Dendritic cell treated with granulocyte-macrophage colony-stimulating factor and Interleukin-4, amounts not matched to agents 40 ng/mL and 50 ng/mL, for 4 days (primary cell): ENCODE data around the gene CYB5A.
"Not testable (repeated sequence)": the region's sequence is repeated elsewhere in the genome, so short reads cannot be mapped to it uniquely, and the experiment has no call there.

ENCODE experiments used
- H3K27ac Mint-ChIP-seq: one replicate; pipeline ENCODE4 v1.8.0; 2022; ENCODE audit warnings: mild to moderate bottlenecking, mixed read lengths
- H3K27me3 Mint-ChIP-seq: one replicate; pipeline ENCODE4 v1.8.0; 2022; ENCODE audit warnings: mild to moderate bottlenecking, mixed read lengths
- H3K36me3 Mint-ChIP-seq: one replicate; pipeline ENCODE4 v1.8.0; 2022; ENCODE audit warnings: low read depth, mixed read lengths
- H3K4me1 Mint-ChIP-seq: one replicate; pipeline ENCODE4 v1.8.0; 2022; ENCODE audit warnings: low read depth, mixed read lengths
- H3K4me3 Mint-ChIP-seq: one replicate; pipeline ENCODE4 v1.8.0; 2022; ENCODE audit warnings: mild to moderate bottlenecking, moderate library complexity, mixed read lengths
- H3K9me3 Mint-ChIP-seq: one replicate; pipeline ENCODE4 v1.8.0; 2022; ENCODE audit warnings: mixed read lengths
- intact Hi-C: fragments of 100-400 bp; cut with micrococcal nuclease; formaldehyde crosslinking; loops from one replicate; pipeline ENCODE4 v1.15.0; 2022

CYB5A gene, protein sequence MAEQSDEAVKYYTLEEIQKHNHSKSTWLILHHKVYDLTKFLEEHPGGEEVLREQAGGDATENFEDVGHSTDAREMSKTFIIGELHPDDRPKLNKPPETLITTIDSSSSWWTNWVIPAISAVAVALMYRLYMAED

DNA sequence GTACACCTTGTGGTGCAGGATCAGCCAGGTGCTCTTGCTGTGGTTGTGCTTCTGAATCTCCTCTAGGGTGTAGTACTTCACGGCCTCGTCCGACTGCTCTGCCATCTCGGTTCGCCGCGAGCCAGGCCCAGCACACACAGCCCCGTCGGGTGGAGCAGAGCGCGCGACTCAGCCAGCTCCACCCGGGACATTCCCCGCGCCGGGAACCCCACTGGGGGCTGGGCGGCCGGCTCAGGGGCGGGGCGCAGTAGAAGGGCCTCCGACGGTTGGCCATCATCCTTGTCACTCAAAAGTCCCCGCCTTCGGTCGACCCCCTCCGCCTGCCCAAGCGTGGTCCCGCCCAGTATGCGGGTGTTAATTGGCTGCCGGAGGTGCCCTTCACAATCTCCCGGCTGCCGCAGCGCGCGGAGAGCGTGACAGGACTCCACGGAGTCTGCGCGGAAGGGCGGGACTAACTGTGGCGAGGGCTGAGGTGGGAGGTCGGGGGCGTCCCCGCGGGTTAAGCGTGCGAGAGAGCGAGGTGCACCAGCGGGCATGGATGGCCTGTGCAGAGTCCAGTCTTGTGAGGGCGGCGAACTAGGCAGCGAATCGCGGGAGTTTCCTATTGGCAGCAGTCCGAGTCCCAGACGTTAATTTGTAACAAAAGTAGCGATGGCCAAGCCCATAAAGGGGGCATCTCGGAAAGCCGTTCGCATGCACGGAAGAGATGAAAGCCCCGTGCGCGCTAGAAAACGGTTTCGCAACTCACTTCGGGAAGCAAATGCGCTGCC, at the start of gene CYB5A:
CYB5A (minus strand) TSS at position 193 of the 770 bp plus-strand sequence; CDS start at position 105, 88 bp downstream.
- peaks cover 5% of the 10 kb centered on the region for H3K27me3 Mint-ChIP-seq
- peaks cover 23% of the 10 kb centered on the region for H3K4me1 Mint-ChIP-seq
- H3K9me3 Mint-ChIP-seq, result no peaks in the 10 kb centered on the region
- H3K27ac Mint-ChIP-seq, result peak within 1 kb of the TSS; percentile 87
- intact Hi-C loops, result loop anchor here (2.0 kb wide), 1 partner anchor 143 kb away; the partner anchor contains the start of gene TIMM21
- H3K36me3 Mint-ChIP-seq, result peaks cover 10% of the 10 kb centered on the region
- H3K4me3 Mint-ChIP-seq, result peak within 1 kb of the TSS; percentile 98

DNA sequence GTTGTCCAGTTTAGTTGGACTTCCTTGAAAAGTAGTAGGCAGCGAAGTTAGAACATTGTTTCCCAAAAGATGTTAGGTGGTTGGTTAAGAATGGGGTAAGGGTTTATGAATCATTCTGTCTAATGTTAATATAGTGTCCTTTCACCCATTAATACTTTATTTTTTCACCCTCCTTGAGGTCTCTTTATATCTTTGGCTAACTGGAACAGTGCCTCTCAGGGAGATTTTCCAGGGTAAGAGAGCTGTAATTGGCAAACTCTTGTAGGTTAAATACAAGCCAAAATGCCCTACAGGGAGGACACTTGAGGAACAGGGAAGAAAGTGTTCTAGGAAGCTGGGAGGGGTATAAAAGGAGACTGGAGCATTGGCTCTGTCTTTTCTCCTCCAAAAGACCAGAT, 46.1 kb upstream of the CYB5A start:
- Mint-ChIP-seq H3K9me3 (peaks cover 8% of the 10 kb centered on the region), H3K27me3 (peaks cover 6% of the 10 kb centered on the region), H3K4me3 (no peak overlapping the region), H3K4me1 (peaks cover 13% of the 10 kb centered on the region), H3K27ac (no peak overlapping the region), H3K36me3 (no peaks in the 10 kb centered on the region)
- intact Hi-C loops, result no loop called here

DNA sequence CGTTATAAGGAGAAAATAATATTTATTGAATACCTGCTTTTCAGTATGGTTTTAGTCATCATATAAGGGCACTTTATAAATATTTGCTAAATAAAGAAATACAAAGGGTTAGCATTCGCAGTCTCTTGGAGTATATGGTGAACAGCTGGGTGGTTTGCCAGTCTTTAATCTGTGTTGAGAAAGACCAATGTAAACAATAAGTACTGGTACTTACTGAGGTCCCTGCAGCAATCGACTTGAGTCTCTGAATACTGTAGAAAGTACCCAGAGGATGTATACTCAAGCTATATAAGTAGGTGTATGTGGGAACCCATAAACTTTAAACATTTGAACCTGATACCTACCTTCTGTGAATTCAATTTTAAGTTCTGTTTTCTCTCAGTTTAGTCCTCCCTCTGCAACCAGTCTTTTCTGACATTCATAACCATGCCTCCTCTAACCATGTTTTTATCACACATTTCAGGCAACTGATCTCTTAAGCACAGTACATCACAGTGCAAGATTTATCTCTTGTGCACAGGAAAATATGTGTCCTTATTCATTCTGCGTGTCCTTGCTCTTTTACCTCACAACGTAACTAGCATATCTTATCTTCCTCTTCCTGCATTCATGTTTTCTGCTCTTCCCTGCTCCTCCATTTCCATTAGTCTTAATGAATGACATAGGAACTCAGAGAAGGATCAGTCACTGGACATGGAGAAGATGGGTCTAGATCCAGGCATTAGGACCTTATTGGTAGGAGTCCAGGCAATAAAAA, 45.6 kb upstream of the CYB5A start:
- H3K4me3 Mint-ChIP-seq, result no peak overlapping the region
- no peak overlapping the region for H3K27ac Mint-ChIP-seq
- intact Hi-C loops, result no loop called here
- H3K4me1 Mint-ChIP-seq, result peaks cover 13% of the 10 kb centered on the region
- peaks cover 8% of the 10 kb centered on the region for H3K9me3 Mint-ChIP-seq
- no peaks in the 10 kb centered on the region for H3K36me3 Mint-ChIP-seq
- peaks cover 5% of the 10 kb centered on the region for H3K27me3 Mint-ChIP-seq

DNA sequence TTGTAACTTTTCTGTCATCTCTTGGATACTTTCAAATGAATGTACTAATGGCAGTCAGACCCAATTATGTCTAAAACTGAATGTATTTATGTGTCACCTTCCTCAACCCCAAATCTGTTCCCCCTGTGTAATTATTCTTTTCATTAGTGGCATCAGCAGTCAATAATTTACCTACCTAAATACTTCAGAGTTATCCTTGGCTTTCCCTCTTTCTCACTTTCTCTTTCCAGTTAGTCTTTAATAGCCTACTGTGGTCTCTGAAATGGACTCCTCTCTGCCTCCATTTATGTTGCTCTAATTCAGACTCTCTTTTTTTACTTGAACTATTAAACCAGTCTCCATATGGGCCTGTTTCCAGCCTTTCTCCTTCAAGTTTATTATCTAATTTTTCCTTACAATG, 44.9 kb upstream of the CYB5A start:
- intact Hi-C loops, result no loop called here
- H3K4me1 Mint-ChIP-seq, result peaks cover 13% of the 10 kb centered on the region
- no peak overlapping the region for H3K4me3 Mint-ChIP-seq
- H3K27me3 Mint-ChIP-seq, result peaks cover 4% of the 10 kb centered on the region
- no peaks in the 10 kb centered on the region for H3K36me3 Mint-ChIP-seq
- H3K27ac Mint-ChIP-seq, result no peak overlapping the region
- peaks cover 8% of the 10 kb centered on the region for H3K9me3 Mint-ChIP-seq

DNA sequence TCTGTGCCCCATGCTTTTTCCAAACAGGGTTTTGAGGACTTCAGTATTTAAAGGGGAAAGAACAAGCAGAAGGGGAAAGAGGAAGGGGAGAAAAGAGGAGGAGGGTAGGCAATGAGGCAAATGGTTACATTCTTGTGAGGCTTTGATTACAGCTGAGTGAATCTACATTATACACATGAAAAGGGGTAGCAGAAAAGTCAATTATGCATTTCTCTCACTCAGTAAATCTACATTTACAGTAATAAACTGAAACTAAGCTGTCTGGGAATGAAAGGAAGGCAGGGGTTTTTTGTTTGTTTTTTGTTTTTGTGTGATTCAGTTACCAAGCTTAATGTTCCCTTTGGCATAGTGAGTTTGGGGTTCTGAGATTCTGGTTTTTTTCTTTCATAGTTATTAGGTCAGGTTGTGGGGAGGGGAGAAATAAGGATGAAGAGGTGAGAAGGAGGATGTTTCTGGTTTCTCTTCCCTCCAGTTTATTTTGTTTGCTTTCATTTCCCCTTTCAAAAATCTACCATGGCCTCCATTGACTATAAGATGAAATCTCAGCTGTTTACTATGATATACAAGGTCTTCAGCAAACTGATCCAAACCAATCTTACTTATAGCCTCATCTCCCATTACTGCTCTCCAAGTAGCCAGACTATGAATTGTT, 42.6 kb upstream of the CYB5A start:
- intact Hi-C loops, result no loop called here
- H3K36me3 Mint-ChIP-seq, result no peaks in the 10 kb centered on the region
- H3K27ac Mint-ChIP-seq, result peak overlapping the region; percentile 1
- no peak overlapping the region for H3K4me3 Mint-ChIP-seq
- peaks cover 5% of the 10 kb centered on the region for H3K27me3 Mint-ChIP-seq
- H3K4me1 Mint-ChIP-seq, result peaks cover 13% of the 10 kb centered on the region
- peaks cover 8% of the 10 kb centered on the region for H3K9me3 Mint-ChIP-seq

DNA sequence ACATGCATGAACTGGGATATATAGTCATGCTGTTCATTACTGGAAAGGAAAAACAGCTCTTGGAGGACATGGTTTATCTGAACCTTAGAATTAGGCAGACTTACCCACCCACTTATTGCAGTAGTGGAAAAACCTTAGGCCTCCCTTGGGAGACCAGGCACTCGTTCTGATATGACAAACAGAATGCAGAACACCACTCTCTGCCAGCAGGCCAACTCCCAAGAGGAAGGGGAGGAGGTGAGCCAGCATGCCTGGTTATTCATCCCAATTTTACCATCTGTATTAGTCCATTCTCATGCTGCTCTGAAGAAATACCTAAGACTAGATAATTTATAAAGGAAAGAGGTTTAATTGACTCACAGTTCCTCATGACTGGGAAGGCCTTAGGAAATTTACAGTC, 41.3 kb upstream of the CYB5A start:
- Mint-ChIP-seq H3K36me3 (no peaks in the 10 kb centered on the region), H3K4me3 (no peak overlapping the region), H3K9me3 (peaks cover 8% of the 10 kb centered on the region), H3K27ac (no peak overlapping the region), H3K27me3 (peaks cover 5% of the 10 kb centered on the region), H3K4me1 (peaks cover 13% of the 10 kb centered on the region)
- intact Hi-C loops, result no loop called here

DNA sequence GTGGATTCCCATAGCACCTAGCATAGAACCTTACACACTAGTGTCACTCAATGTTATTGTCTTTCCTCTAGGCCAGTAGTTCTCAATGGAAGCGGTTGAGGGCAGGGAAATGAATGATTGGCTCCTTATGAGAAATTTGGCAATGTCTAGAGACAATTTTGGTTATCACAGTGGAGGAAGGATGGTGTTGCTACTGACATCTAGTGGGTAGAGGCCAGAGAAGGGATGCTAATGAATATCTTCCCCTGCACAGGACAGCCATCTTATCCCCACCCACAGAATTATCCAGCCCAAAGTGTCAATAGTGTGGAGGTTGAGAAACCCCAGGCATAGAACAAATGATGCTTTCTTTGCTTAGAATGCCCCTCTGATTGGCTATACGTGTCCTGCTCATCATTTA, 39.6 kb upstream of the CYB5A start:
- Mint-ChIP-seq H3K4me3 (no peak overlapping the region), H3K27ac (no peak overlapping the region), H3K4me1 (peaks cover 13% of the 10 kb centered on the region), H3K9me3 (peaks cover 8% of the 10 kb centered on the region), H3K36me3 (no peaks in the 10 kb centered on the region), H3K27me3 (peaks cover 4% of the 10 kb centered on the region)
- intact Hi-C loops, result no loop called here

DNA sequence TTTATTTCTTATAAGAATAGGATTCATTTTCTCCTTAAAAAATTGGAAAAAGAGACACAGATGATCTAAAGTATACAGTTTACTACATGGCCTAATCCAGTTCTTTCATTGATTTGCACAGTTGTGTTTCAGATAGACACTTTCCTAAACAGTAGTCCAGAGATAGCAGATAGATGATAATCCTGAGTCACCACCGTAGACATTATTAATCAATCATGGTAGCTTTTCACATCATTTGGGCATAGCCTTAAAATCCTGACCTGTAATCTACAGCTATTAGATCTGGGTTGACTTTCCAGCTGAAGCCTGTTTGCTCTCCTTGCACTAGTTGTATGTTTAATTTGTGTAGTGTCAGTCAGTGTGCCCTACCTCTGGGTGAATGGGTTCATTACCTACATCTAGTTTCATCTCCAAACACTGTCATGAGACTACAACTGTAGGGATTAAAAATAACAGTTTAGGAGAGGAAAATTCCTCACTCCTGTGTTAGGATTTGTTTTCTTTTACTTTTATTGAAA, 38.0 kb upstream of the CYB5A start:
- Mint-ChIP-seq H3K36me3 (no peaks in the 10 kb centered on the region), H3K27me3 (peaks cover 4% of the 10 kb centered on the region), H3K27ac (no peak overlapping the region), H3K4me3 (no peak overlapping the region), H3K9me3 (peaks cover 8% of the 10 kb centered on the region), H3K4me1 (peaks cover 9% of the 10 kb centered on the region)
- intact Hi-C loops, result no loop called here

DNA sequence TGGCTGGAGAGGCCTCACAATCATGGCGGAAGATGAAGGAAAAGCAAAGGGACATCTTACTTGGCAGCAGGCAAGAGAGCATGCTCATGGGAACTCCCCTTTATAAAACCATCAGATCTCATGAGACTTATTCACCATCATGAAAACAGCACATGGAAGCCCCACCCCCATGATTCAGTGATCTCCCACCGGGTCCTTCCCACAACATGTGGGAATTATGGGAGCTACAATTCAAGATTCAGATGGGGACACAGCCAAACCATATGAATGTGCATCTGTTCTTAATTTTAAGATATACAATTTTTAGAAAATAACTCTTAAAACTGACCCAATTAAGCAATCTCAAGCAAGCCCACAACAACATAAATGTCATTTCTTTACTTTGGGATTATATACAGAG, 36.4 kb upstream of the CYB5A start:
- intact Hi-C loops, result no loop called here
- peaks cover 4% of the 10 kb centered on the region for H3K27me3 Mint-ChIP-seq
- H3K27ac Mint-ChIP-seq, result no peak overlapping the region
- H3K36me3 Mint-ChIP-seq, result no peaks in the 10 kb centered on the region
- no peaks in the 10 kb centered on the region for H3K4me1 Mint-ChIP-seq
- H3K9me3 Mint-ChIP-seq, result peaks cover 4% of the 10 kb centered on the region
- H3K4me3 Mint-ChIP-seq, result no peak overlapping the region

DNA sequence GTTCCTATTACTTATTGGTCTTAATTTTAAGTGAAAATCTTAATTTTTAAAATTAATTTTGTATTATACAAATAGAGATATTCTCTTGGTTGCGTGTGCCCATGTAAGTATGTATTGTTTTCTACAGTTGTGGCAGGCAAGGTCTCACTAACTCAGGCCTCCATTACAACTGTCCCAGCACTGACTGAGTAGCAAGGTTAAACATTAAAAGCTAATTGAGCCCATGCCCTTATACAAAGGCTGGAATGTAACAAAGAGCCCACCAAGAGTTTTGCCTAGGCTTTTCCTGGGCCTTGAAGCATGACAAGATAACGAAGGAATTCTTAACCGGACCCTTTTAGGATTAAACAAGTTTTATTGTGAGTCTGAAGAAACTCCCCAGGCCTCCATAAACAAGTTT, 35.0 kb upstream of the CYB5A start:
- H3K4me1 Mint-ChIP-seq, intact Hi-C loops, H3K27me3 Mint-ChIP-seq, H3K9me3 Mint-ChIP-seq, H3K36me3 Mint-ChIP-seq, H3K27ac Mint-ChIP-seq, H3K4me3 Mint-ChIP-seq: not testable (repeated sequence)

DNA sequence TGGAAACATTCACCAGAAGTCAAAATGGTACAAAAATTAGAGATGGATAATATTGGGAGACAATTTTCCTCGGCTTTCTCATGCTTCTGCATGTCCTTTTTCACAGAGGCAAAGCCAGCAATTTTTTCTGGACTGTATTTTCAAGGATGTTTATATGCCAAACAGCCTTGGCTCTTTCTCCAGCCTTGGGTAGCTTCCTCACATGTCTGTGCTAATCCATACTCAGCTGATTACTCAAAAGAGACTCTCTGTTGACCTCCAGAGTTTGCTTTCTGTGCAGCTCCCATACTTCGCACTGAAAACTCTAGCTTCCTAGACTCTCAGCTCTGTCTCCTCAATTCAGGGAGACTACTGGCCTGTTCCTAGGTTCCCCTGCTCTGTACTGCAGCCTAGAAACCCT, 34.5 kb upstream of the CYB5A start:
- intact Hi-C loops, result no loop called here
- Mint-ChIP-seq H3K27me3 (peaks cover 2% of the 10 kb centered on the region), H3K9me3 (no peaks in the 10 kb centered on the region), H3K27ac (no peak overlapping the region), H3K4me1 (no peaks in the 10 kb centered on the region), H3K4me3 (no peak overlapping the region), H3K36me3 (no peaks in the 10 kb centered on the region)

DNA sequence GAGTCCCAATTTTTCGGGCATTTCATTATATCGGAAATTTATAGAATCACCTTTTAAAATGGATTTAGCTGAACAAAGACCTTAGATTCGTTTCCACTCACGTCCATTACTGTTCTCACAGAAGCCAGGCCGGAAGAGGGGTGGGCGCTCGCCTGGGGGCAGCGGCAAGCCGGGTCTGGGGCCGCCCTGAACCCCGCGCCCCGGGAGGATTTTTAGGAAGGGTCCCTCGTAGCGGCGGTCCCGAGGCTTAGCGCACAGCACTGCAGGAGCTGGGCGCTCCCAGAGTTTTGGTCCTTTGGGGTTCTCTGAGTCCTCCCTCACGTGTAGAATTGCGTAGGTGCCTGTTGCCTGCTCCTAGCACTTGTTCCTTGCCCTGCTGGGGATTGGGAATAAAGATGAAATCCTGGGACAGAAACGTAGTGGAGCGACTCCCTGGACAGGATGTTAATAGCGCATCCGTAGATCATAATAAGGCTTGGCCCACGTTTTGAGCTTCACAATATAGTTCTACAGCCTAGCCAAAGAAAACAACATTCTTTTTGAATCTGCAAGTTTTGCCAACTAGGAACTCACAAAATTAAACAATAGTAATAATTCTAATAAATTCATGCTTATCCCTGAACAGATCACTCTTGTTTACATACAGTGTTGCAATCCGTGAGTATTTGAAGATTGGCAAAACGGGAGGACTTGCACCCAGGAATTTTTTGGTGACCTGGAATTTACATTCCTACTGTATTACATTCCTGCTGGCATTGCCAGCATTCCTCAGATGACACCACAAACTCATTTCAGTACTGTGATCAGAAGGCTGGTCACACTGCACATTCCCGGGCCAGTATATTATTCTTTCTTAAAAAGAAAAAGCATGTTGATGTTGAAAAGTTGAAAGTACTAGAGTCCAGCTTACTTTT, 24.8 kb upstream of the CYB5A start:
- no peak overlapping the region for H3K27ac Mint-ChIP-seq
- H3K4me1 Mint-ChIP-seq, result no peaks in the 10 kb centered on the region
- no peaks in the 10 kb centered on the region for H3K27me3 Mint-ChIP-seq
- peaks cover 15% of the 10 kb centered on the region for H3K9me3 Mint-ChIP-seq
- no peaks in the 10 kb centered on the region for H3K36me3 Mint-ChIP-seq
- intact Hi-C loops, result no loop called here
- no peak overlapping the region for H3K4me3 Mint-ChIP-seq
